ENCODE measurements around the gene EXOC4.

The EXOC4 gene

DNA sequence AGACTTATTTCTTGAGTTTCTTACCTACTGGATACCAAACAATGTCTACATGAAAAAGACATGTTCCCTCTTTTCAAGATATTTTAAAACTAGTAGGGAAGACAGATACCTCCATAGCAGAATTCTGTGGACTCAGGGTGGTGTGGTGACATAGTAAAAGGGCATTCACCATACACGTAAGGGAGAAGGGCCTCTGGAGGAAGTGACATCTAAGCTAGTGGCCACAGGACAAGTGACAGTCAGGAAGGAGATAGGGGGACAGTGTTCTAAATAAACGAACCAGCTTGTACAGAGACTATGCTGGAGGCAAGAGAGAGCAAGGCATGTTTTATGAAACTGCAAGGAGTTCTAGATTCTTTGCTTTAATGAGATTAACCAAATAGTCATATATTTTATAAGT is 552.5 kb downstream of the EXOC4 start:
- no peak for DNase-seq

DNA sequence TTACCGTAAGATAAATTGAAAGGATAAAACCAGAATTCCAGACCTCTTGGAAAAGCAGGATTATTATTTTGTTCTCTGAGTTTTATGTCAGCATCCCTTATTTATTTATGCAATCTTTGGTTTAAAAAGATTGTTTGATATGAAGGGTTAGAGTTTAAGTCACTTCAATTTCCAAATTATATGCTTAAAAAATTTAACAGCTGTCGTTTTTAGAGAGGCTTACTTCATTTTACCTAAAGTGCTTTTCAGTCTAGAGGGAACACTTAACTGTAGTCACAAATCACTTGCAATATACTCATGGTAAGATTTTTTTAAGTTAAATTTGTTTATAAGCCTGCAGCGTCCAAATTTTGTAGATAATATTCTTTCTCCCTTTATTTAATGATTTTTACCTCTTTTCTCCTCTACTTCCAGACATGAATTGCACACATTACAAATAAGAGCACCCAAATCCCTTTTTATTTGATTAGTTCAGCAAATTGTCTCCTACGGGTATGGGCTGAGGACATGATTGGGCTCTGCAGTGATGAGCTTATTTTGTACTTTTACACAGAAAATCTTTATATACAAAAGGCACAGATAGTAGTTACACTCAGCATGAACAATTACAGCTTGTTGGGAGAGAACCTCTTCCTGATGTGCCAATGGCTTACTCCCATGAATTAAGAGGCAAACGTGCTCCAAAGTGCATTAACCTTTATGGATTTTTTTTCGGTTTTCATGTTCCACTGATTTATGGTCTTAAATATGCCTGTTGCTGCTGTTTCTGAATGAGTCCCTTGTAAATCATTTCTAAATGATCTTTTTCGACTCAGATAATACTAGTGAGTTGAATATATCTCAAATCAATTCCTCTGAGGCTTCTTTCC is 555.0 kb downstream of the EXOC4 start:
- DNase-seq: no peak

DNA sequence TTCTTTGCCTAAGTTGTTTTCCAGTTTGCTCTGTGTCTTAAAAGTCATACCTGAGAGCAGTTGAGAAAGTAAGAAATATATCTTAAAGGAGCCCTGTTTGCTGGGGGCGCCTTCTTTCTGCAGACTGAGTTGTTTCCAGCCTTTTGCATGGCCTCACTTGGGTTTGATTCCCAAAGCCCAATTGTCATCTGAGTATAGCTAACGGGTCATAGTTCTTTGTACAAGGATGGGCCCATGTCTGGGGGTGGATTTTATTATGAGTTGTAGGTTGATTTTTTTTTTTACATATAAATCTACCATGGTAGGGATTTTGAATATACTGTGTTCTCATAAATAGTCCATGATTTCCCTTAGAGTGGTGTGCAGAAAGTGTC is 555.6 kb downstream of the EXOC4 start:
- DNase-seq: no peak

DNA sequence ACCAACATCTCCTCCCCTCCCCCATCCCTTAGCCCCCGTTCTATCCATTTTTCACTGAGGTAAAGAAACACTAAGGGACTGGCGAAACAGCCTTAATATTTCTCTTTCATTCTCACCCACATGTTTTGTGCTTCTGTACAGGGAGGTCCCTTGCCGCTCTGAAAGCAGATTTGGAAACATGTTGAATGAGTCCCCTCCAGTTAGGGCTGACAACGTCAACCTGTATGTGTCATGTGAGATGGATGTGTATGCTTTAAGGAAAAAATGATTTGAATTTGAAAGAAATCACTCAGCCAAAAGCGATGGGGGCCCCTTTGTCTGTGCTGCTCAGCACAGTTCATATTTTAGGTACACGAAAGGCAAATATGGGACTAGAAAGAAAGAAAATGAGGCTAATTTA is 560.0 kb downstream of the EXOC4 start:
- DNase-seq: no peak

DNA sequence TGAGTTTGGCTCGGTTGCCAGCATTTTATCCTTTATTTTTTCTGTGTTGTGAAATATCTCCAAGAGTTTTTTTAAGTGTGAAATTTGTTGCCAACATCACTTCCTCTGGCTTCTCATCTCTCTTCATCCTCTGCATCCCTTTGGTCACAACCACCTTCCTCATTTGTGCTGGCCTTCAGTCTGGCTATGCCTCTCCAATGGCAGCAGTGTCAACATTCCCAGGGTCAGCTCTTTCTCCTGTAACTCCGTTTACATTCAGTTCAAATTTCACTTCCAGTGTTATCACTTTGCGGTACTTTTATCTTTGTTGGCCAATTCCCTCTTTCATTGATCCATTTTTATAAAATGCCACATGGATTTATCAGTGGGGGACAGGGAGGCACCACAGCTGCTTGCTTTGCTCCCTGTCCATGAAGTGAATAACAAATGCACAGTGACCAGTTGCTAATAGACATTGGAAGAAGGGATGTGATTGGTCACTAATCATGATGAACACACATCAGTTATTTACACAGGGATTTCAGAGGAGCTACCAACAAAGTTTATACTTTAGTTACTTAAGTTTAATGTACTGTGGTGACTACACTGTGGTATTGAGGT is 562.8 kb downstream of the EXOC4 start:
- DNase-seq: no peak

DNA sequence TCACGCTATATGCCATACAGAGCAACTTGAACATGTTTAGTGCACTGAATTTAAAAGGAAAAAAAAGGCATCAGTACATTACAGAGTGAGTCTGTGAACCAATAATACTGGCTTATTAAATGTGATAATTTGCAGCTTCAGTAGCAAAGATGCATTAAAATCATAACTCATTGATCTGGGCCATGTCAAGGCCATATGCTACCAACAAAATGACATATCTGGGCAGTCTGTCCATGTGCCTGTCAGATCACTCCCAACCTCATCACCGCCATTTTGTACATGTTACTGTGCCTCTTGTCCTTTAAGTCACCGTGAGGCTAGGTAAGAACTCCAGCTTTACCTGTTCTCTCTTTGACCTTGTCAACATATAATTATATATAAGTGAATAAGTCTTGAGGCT is 566.8 kb downstream of the EXOC4 start:
- DNase-seq: no peak

DNA sequence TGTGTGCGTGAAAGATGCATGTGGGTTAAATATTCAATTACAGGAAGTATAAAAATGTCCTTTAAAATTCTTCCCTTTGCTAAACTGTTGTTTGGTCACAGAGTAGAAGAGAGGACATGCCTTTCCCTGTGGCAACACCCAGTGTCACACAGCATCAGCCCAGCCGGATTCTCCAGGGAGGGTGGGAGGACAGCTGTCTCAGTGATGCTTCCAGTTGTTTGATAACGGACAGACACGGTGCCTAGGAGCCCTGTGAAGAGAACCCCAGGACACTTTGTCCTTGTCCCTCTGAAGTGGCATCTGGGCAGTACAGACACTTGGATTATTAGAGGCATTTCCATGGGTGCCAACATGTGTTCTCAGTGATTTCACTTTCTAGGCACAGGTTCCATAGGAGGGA is 567.7 kb downstream of the EXOC4 start:
- DNase-seq: no peak

DNA sequence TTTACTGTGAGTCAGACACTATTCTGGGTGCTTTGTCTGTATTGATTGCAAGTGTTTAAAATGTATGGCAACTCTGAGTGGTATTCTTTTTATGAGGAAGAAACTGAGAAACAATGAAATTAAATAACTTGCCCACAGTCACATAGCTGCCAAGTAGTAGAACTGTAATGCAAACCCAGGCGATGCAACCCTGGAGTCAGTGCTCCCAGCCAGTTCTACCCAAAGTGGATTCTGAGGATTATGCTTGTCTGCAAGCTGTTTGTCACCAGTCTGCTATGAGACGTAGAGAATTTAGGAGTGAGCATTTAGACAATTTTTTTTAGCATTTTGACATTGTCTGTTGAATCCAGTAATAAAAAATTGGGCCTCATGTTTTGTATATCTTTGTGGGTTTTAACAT is 568.3 kb downstream of the EXOC4 start:
- DNase-seq: no peak

DNA sequence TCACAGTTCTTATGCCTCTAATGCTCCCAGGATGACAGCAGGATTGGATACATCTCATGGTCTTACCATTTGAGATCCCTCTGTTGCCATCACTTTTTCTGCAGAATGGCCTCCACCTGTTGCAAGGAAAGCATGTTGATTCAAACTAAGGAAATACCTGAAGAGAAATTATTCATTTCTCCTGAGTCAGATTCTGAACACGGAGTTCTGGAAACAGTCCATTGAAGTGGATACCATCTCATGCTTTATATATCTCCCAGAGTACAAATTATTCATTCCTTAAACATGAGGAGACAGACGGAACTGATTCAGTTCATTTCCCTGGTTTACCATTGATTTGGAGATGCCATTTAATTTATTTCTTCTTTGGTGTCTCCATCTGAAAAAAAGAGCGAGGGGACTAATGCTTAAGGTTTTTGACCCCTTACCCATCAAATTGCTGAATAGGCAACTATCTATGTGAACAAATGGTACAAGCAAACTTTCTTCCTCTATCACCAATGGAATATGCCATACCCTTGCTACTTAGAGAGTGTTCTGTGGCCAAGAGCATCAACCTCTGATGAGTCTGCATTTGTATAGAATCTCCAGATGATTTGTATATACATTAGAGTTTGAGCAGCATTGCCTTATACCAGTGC is 569.2 kb downstream of the EXOC4 start:
- no peak for DNase-seq

DNA sequence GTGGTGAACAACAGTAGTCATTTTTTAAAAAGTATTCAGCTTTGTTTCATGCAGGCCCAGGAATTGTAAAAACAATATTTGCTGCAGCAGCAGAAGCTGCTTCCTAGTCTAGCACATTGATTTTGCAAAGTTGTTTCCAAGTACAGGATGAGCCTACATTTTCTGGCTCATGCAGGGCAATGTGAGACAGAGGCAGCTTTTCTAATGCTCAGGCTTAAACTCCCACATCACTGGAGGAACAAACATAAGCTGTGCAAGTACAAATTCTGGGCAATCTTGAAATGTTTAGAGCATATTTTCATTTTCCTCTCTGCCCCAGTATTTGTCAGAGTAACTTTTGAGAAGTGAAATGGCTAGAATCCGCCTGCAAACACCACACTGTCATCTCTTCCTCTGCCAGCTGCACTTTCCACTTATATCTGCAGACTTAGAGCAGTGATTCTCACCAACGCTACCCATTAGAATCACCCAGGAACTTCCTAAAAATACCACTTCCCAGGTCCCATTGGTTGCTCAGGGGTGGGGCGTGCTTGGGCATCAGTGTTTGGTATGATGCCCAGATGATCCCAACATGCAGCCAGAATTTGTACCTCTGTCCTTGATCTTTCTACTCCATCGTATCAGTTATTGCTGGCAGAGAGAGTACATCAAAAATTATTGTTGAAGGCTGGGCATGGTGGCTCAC is 570.1 kb downstream of the EXOC4 start:
- DNase-seq: no peak

DNA sequence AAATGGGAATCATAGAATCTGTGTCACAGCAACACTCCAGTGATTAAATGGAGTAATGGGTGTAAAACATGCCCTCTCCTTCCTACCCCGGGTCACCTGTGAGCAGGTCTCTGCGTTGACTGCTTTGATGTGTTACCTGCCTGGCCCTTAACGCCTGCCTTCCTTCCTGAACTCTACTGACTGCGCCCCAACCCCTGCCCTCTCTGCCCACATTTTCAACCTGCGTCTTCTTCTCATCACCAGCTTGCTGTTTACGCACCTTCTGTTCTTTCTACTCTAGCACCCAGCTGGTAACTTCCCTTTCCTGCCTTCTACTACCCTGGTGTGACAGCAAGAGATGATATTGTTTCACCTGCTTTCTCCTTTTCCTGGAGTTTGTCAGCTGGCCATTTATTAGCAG is 571.3 kb downstream of the EXOC4 start:
- DNase-seq: no peak

DNA sequence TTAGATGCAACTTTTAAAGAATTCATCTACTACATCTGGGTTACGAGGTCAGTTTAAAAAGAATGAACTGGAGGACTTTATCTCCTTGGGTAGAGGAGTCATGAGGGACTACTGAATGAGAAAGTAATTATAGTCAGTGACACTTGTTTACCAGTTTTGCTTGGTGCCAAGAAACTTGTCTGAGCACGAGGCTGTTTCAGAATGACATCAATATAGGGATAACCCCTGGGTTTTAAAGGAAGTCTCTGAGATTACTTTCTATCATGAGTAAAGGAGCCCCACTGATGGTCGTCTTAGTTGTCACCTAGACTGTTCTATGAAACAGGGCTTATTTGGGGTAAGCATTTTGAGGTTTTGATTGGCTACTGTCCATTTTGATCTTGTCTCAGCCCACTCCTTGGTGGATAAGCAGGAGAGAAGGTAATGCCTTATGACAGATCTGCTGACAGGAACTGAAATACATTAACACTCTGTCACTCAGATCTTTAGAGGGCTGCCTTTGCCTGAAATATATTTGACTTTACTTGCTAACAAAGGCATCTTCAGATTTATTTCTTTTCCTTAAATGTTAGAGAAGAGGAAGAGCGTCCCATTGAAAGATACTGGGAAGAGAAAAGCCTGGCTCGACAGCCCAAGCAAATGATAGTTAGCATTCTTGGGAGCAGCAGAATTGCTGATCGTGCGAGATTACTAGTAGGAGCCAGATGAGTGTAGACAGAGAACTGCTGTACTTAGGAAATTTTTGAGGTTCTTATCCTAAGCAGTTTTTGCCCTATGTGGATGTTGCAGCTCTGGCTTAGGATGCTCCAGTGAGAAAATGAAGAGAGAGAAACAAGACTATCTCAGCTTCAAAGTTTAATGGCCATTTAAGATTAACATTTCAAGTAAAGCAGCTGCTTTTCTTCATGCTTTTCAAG is 575.1 kb downstream of the EXOC4 start:
- DNase-seq: no peak

DNA sequence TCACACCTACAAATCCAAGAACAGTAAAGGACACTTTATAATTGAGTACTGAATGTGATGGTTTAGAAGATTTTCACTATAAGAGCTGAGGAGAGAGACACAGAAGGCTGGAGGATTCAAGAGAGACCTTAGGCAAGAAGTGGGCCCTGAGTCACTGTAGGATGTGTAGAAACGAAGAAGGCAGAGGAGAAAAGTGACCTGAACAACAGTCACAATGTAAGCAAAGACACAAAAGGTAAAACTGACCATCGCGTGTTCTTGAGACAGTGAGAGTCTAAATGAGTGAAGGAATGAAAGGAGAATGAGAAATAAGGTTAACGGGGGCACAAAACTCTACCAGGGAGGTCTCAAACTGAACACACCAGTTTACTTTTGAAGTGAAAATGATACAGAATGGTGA is 576.0 kb downstream of the EXOC4 start:
- DNase-seq: no peak

DNA sequence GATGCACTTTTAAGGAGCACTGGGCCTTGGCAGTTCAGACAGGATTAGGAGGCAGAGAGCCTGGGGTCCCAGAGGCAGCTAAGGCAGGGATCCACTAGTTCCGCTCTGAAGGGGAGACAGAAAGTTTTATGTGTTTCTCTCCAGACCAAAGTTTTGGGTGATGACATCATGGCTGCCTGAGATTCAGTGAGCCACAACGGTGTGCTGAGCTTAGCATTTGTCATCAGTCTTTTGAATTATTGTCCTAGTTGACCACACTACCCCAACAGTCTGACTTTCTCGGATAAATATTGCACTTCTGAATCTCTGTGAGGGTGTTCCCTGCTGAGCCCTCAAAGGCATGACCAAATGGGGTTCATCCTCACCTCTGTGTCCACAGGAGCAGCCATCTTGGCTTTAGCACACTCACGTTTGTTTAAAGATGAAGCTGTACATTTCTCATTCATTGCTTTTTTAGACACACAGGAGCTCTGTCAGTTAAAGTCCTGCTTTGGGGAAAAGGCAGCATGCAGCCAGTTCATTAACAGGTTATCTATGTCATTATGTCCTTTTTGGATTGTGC is 576.5 kb downstream of the EXOC4 start:
- DNase-seq: no peak

DNA sequence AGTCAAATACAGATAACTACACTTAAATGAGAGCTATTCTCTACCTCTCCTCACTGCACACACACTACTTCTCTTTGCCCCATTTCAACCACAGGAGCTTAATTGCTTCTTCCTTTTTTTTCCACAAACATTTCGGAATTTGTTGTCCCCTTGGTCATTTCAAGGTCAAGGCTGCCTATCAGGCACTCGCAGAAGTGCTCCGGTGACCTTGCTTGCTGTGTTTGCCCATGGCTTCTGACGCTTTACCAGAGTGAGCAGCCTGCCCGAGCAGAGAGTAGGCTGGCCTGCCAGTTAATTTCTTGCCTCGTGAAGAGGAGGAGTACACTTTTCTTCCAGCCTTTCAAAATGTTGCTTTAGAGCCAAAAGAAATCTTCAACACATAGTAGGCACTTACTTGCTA is 577.2 kb downstream of the EXOC4 start:
- no peak for DNase-seq

DNA sequence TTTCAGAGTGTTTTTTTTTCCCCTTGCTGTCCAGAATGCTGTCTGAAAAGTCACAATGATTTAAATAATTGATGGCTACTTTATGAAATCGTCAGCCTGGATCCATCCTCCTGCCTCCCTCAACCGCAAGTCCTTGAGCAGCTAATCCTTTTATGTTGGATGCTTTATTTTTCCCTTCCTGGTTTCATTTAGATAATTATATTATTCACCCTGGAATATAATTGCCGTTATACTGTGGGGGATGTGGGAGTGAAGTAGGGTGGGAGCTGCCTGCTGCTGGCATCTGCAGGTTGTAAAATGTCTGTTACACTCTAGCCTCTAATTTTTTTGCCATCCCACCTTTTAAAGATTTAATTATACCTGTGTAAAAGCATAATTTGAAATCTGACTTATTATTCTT is 583.8 kb downstream of the EXOC4 start:
- no peak for DNase-seq

DNA sequence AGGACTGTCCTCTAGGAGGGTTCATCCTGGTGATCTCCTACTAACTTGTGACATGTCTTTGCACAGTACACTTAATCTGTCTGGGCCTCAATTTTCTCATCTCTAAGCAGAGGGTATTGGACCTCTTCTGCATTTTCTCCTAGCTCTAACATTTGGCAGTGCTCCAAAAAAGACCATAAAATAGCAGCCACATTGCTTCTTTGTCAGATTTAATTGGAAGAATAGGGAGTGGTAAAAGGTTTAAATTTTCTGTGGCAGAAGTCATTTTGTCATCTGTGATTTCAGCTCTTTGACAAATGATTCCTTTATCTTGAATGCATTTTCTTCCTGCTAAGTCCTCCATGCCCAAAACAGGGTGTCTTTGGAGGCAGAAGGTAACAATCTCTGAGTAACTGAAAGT is 584.3 kb downstream of the EXOC4 start:
- no peak for DNase-seq

DNA sequence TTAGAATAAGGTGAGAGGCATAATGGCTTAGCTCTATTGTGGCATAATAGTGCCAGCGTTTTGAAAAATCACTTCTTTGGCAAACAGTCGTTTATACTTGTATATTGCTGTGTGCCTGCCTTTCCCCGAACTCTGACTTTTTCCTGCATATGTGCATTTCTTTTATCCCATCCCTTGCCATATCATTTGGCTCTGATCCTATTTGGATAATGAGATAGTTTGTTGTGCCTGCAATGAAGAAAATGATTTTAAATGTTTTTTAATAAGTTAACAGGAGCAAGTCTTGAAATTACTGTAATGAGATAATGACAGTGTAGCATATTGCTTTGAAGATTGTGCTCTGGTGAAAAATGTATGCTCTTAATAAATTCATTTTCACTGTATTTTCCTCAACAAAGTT is 586.2 kb downstream of the EXOC4 start:
- no peak for DNase-seq

DNA sequence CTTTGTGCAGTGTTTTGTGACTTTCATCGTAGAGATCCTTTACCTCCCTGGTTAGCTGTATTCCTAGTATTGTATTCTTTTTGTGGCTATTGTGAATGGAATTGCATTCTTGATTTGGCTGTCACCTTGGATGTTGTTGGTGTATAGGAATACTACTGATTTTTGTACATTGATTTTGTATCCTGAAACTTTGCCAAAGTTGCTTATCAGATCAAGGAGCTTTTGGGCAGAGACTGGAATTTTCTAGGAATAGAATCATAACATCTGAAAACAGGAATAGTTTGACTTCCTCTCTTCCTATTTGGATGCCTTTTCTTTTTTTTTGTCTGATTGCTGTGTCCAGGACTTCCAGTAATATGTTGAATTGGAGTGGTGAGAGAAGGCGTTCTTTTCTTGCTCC is 590.5 kb downstream of the EXOC4 start:
- no peak for DNase-seq

DNA sequence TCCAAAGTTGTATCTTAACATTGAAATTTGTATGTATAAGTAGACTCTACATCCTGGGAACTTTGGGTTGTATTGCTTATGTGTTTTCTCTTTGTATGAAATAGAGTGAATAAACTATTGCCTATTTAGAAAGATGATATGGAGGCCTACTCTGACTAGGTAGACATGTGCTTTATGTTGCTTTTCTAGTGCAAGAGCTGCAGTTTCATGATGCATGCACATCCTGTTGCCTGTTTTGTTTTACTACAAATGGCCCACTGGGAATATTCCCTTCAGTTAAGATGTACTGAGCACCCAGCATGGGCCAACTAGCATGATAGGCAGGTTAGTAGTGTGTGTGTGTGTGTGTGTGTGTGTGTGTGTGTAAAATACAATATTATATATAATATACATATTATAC is 592.1 kb downstream of the EXOC4 start:
- no peak for DNase-seq

DNA sequence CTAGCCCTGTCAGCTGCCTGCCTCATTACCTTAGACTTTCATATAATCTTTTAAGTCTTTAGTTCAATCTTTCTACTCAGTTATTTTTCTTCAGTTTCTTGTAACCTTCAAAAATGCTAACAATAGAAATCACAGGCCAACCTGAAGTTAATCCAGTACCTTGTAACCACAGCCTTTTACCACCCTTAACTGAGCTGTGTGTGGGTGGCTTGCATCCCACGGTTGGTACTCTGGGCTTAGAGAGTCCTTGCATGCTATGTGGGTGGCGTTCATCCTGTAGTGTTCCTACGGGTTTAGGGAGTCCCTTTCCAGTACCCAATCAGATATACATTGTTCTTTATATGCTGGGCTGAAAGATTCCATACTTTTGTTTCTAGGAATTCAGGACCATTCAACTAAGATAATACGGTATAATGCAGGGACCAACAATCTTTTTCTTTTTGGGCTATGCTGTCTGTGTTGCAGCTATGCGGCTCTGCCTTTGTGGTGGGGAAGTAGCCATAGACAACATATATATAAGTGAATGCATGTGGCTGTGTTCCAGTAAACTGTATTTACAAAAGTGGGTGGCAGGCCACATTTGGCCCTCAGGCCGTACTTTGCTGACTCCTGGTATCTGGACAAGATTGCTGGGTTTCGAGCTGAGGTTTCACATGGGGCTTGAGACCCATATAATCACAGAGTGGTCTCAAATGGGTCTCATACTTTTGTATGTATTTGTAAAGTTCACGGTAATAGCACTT is 593.5 kb downstream of the EXOC4 start:
- no peak for DNase-seq

Data from SIG-M5 (cell line).